Fibroblast of lung (primary cell): Measurements from ENCODE around the gene NKX1-2. TPM values are rescaled to one million over a fixed set of nuclear protein-coding genes. Genes with fewer than 3 reads are reported as not detected.

ENCODE experiments used
- DNase-seq, 2 donors: peaks; one replicate each; pipeline versions ENCODE4 v3.0.0 to v3.0.0-alpha.2; 2010; ENCODE audit warnings: low read depth in 2 of 2
- H2AFZ ChIP-seq: 2 replicates; pipeline ENCODE4 v1.5.1; 2012; ENCODE audit warnings: low read length, control low read depth, inconsistent platforms
- H3K27ac ChIP-seq: 2 replicates; pipeline ENCODE4 v1.5.1; 2011; ENCODE audit warnings: low read length, control low read depth; ENCODE audit not compliant: insufficient read depth
- H3K27me3 ChIP-seq: 2 replicates; pipeline ENCODE4 v1.5.1; 2011; ENCODE audit warnings: mild to moderate bottlenecking, low read length; ENCODE audit not compliant: control insufficient read depth, insufficient read depth
- H3K36me3 ChIP-seq: 2 replicates; pipeline ENCODE4 v1.5.1; 2011; ENCODE audit warnings: low read length; ENCODE audit not compliant: control insufficient read depth, insufficient read depth
- H3K4me1 ChIP-seq: 2 replicates; pipeline ENCODE4 v1.5.1; 2011; ENCODE audit warnings: low read length; ENCODE audit not compliant: control insufficient read depth, insufficient read depth; ENCODE audit errors: extremely low read depth
- H3K4me2 ChIP-seq: 2 replicates; pipeline ENCODE4 v1.5.1; 2011; ENCODE audit warnings: low read length, control low read depth; ENCODE audit not compliant: insufficient read depth; ENCODE audit errors: extremely low read depth
- H3K4me3 ChIP-seq, 4 experiments: fragments of 200-600 bp in 1 of 4; sonication (generic) in 1 of 4; replicated peaks in 1 of 4; 2 replicates each; pipeline ENCODE4 v1.5.1; 2011 to 2016; ENCODE audit warnings: low read length in 4 of 4, low read depth in 3 of 4, mild to moderate bottlenecking in 3 of 4, control low read depth in 2 of 4, inconsistent platforms in 1 of 4, mixed read lengths in 1 of 4; ENCODE audit not compliant: insufficient read depth in 1 of 4; ENCODE audit errors: control extremely low read depth in 1 of 4
- H3K79me2 ChIP-seq: 2 replicates; pipeline ENCODE4 v1.5.1; 2012; ENCODE audit warnings: mild to moderate bottlenecking, low read length, inconsistent platforms; ENCODE audit not compliant: control insufficient read depth, insufficient read depth
- H3K9ac ChIP-seq: 2 replicates; pipeline ENCODE4 v1.5.1; 2011; ENCODE audit warnings: mild to moderate bottlenecking, low read length, control low read depth; ENCODE audit not compliant: insufficient read depth
- H3K9me3 ChIP-seq: 2 replicates; pipeline ENCODE4 v1.5.1; 2012; ENCODE audit warnings: low read depth, low read length; ENCODE audit not compliant: control insufficient read depth, insufficient read depth
- H4K20me1 ChIP-seq: 2 replicates; pipeline ENCODE4 v1.5.1; 2011; ENCODE audit warnings: low read length; ENCODE audit not compliant: control insufficient read depth, insufficient read depth; ENCODE audit errors: extremely low read depth
- EZH2 ChIP-seq: IDR thresholded peaks from 2 replicates; pipeline ENCODE4 v1.5.1; 2012; ENCODE audit warnings: low read length, control low read depth, mild to moderate bottlenecking; ENCODE audit errors: missing control alignments
- polyA plus RNA-seq, 2 donors: library from polyadenylated mRNA; depleted of rRNA in 1 of 2; stranded (reverse) in 1 of 2; unstranded in 1 of 2; fragments of >200 nt; gene quantifications; 2 replicates each; pipeline ENCODE4 v1.2.1, GENCODE V29; 2011 to 2012; ENCODE audit warnings: missing spikeins in 1 of 2
- total RNA-seq: library from RNA; depleted of rRNA; stranded (reverse); fragments of >200 nt; gene quantifications from 2 replicates; pipeline ENCODE4 v1.2.1, GENCODE V29; 2014
- TF ChIP-seq, protein P1 (sequence below), 2 donors: IDR thresholded peaks in 1 of 2; conservative IDR thresholded peaks in 1 of 2; 1 replicate in 1 of 2; 2 replicates in 1 of 2; pipeline ENCODE4 v1.5.1; 2011 to 2012; ENCODE audit warnings: low read length in 2 of 2, control low read depth in 1 of 2, inconsistent platforms in 1 of 2, low read depth in 1 of 2, mild to moderate bottlenecking in 1 of 2

Gene NKX1-2
- total and polyA plus RNA-seq, 2 donors (not counting 1 experiment from before 2014, with no cell fraction given): not detected

DNA sequence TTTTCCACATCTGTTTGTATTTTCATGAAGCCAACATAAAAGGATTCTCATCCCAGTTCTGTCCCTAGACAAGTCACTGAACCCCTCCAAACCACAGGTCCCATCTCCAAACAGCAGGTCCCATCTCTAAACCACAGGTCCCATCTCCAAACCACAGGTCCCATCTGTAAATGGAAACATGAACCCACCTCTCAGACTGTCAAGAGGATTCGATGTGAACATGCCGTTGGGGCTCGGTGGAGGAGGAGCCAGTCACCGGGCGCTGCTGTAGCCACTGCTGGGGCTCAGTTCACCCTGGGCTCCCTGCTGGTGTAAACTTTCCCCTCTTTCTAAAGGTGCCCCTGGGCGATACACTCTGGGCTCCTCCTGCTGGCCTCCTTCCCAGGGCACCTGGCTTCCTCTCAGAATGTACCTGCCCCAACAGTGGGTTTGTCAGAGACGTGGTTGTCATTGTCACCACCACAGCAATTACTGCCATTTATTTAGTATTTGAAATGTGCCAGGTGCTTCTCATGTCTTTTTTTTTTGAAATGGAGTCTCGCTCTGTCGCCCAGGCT lies 24.8 kb upstream of the NKX1-2 start:
- Histone ChIP-seq H2AFZ (no peak overlapping the region), H3K79me2 (no peaks in the 10 kb centered on the region), H3K9me3 (no peaks in the 10 kb centered on the region), H3K4me1 (no peaks in the 10 kb centered on the region), H3K36me3 (no peaks in the 10 kb centered on the region), H3K27ac (no peak overlapping the region), H3K4me3 (no peak overlapping the region), H4K20me1 (no peaks in the 10 kb centered on the region), H3K27me3 (no peaks in the 10 kb centered on the region), H3K4me2 (no peak overlapping the region), H3K9ac (no peak overlapping the region)
- TF ChIP-seq, protein P1, sequence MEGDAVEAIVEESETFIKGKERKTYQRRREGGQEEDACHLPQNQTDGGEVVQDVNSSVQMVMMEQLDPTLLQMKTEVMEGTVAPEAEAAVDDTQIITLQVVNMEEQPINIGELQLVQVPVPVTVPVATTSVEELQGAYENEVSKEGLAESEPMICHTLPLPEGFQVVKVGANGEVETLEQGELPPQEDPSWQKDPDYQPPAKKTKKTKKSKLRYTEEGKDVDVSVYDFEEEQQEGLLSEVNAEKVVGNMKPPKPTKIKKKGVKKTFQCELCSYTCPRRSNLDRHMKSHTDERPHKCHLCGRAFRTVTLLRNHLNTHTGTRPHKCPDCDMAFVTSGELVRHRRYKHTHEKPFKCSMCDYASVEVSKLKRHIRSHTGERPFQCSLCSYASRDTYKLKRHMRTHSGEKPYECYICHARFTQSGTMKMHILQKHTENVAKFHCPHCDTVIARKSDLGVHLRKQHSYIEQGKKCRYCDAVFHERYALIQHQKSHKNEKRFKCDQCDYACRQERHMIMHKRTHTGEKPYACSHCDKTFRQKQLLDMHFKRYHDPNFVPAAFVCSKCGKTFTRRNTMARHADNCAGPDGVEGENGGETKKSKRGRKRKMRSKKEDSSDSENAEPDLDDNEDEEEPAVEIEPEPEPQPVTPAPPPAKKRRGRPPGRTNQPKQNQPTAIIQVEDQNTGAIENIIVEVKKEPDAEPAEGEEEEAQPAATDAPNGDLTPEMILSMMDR (conservative IDR thresholded peaks at IDR 0.05 in 1 of 2, IDR thresholded peaks at IDR 0.05 in 1 of 2; ENCODE audit: low read depth in 1 of 2, low read length in 2 of 2): no peak
- no peak for TF ChIP-seq EZH2
- no peak for DNase-seq

DNA sequence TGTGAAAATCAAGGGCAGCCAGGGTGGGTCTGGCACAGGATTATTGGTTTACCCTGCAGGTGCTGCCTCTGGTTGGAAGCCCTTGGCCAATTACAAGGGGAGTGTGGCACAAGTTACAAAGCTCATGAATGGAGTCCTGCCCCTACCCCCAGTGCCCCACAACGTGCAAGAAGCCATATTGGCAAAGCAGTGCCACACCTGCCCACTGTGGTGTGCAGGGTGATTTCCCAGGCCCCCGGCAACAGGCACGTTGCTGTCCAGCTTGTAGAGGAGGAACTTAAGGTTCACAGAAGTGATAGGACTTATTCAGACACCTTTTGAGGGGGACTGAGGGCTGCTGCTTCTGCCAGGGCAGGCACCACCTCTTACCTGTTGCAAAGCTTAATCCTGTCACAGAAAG lies 23.2 kb upstream of the NKX1-2 start:
- no peaks in the 10 kb centered on the region for H3K4me1 ChIP-seq
- no peak overlapping the region for H3K9ac ChIP-seq
- H3K4me3 ChIP-seq: no peak overlapping the region
- no peak overlapping the region for H2AFZ ChIP-seq
- H3K27me3 ChIP-seq: no peaks in the 10 kb centered on the region
- TF ChIP-seq, protein P1 (conservative IDR thresholded peaks at IDR 0.05 in 1 of 2, IDR thresholded peaks at IDR 0.05 in 1 of 2; ENCODE audit: low read depth in 1 of 2, low read length in 2 of 2): no peak
- no peak for TF ChIP-seq EZH2
- no peaks in the 10 kb centered on the region for H4K20me1 ChIP-seq
- no peak overlapping the region for H3K4me2 ChIP-seq
- no peaks in the 10 kb centered on the region for H3K79me2 ChIP-seq
- H3K27ac ChIP-seq: no peak overlapping the region
- no peaks in the 10 kb centered on the region for H3K36me3 ChIP-seq
- H3K9me3 ChIP-seq: no peaks in the 10 kb centered on the region
- DNase-seq: no peak

DNA sequence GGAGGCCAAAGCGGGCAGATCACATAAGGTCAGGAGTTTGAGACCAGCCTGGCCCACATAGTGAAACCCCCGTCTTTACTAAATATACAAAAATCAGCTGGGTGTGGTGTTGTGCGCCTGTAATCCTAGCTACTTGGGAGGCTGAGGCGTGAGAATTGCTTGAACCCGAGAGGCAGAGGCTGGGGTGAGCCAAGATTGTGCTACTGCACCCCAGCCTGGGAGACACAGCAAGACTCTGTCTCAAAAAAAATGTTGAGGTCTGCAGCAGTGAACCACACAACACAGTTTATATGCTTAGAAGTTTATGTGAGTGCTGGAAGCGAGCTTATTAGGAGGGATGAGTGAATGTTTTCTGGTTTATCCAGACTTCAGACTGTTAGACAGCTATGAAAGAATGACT lies 22.2 kb upstream of the NKX1-2 start:
- Histone ChIP-seq H3K79me2 (no peaks in the 10 kb centered on the region), H3K27ac (no peak overlapping the region), H3K27me3 (no peaks in the 10 kb centered on the region), H3K36me3 (no peaks in the 10 kb centered on the region), H4K20me1 (no peaks in the 10 kb centered on the region), H3K4me3 (no peak overlapping the region), H3K4me2 (no peak overlapping the region), H3K9ac (no peak overlapping the region), H3K9me3 (no peaks in the 10 kb centered on the region), H3K4me1 (no peaks in the 10 kb centered on the region), H2AFZ (no peak overlapping the region)
- no peak for DNase-seq
- TF ChIP-seq EZH2: no peak
- TF ChIP-seq, protein P1 (conservative IDR thresholded peaks at IDR 0.05 in 1 of 2, IDR thresholded peaks at IDR 0.05 in 1 of 2; ENCODE audit: low read depth in 1 of 2, low read length in 2 of 2): no peak
